Fibroblast of peridontal ligament (primary cell): Measurements from ENCODE around the gene ANKLE1.

Source experiments
- DNase-seq: peaks from one replicate; pipeline ENCODE4 v3.0.0-alpha.2; 2010; ENCODE audit errors: extremely low read depth

ANKLE1 gene

GRCh38 chr19:17305517-17306284 lies 24.0 kb downstream of the ANKLE1 start, which contains the start of gene MRPL34:
Gene MRPL34, plus strand, starts transcription at chr19:17305872. Its CDS starts 21 bp downstream, at chr19:17305893.
- peak; percentile 97 for DNase-seq

DNA sequence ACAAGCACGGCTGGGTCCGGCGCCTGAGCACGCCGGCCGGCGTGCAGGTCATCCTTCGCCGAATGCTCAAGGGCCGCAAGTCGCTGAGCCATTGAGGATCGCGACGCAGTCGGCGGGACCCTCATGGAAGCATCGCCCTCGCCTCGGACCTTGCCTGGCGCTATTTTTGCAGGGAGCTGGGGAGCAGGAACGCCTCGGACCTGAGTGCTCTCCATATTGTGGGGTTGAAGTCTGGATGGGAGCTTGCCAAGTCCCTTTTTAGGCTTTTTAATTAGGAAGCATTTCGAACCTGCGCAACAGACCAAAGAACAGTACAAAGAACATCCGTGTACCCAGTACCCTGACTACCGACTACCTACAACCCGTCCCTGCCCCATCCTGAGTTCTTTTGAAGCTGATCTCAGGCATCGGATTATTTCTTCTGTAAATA lies 24.6 kb downstream of the ANKLE1 start:
- DNase-seq: no peak

- no peak for DNase-seq
Measured at GRCh38 chr19:17307876-17308377, 26.2 kb downstream of the ANKLE1 start.

DNA sequence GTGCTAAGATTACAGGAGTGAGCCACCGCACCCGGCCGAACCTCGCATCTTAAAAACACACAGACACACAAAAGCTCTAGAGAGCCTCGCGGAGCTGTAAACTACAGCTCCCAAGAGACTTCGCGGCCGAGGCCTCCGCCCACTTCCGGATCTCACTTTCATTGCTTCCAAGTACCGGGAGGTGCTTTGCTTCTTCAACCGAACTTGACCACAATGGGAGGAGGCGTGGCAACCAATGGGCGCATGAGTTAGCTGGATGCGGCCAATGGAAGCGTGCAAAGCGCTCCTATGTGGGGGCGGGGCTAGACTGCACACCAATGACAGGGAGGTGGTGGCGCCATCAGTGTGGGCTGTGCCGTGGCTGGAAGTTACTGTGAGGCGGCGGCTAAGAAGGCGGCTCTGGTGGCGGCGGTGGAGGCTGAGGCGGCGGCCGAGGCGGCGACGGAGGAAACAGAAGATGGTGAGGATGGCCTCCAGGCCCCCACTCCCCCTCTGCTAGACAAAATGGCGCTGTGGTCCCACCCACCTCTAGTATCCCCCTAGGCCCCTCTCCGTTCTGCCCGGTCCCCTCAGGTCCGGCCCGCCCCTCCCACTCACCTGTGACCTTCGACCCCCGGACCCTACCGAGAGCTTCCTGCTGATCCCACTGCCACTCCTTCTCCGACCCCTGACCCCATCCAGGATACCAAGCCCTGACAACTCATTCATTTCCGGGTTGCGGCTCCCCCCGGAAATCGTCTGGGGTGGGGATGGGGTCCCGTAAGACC lies 27.7 kb downstream of the ANKLE1 start, which contains the start of gene DDA1:
TSS of gene DDA1 (plus strand) at position 366 of the 767 bp plus-strand sequence. CDS start at position 458, 92 bp downstream.
- DNase-seq: peak; percentile 100

DNA sequence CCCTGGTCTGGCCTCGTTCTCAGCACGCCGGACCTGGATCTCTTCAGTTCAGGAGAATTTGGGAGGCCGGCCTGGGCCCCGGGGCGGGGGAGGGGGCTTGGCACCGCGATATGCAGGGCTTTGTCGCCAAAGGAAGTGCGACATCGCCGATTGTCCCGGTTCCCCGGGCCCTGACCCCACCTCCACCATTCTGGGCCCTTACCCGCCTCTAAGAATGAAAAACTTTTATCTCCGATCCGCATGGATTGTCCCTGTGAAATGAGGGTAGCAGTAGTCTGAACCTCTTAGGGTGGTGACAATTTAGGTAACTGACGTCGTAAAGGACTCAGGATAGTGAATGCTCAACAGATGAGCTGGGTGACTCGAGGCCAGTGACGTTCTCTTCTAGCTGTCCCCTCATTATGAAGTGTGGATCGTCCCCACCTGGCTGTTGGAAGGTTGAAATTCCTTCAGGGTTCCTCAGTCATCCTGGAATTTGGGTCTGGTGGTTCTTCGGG lies 28.3 kb downstream of the ANKLE1 start:
- DNase-seq: no peak

GRCh38 chr19:17311455-17312188 lies 29.9 kb downstream of the ANKLE1 start:
- no peak for DNase-seq

GRCh38 chr19:17312189-17313113 lies 30.8 kb downstream of the ANKLE1 start:
- no peak for DNase-seq

GRCh38 chr19:17314007-17314593 lies 32.4 kb downstream of the ANKLE1 start:
- no peak for DNase-seq

DNA sequence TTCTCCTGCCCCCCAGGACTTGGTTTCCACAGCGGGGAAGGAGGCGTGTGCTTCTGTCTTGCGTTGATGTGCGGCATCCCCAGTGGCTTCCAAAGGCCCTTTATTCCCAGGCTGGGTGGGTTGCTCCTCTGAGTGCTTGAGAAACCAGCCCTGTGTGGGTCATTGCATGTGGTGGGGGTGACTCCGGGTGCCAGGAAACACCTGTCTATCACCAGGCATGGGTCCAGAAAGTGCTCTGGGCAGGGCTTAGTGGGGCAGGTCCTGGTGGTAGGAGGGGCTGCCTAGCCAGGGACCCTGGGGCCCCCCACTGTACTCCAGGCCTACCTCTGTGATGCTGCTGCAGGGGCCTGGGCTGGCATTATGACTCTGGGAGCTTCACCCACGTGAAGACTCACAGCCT lies 37.3 kb downstream of the ANKLE1 start:
- DNase-seq: no peak

DNA sequence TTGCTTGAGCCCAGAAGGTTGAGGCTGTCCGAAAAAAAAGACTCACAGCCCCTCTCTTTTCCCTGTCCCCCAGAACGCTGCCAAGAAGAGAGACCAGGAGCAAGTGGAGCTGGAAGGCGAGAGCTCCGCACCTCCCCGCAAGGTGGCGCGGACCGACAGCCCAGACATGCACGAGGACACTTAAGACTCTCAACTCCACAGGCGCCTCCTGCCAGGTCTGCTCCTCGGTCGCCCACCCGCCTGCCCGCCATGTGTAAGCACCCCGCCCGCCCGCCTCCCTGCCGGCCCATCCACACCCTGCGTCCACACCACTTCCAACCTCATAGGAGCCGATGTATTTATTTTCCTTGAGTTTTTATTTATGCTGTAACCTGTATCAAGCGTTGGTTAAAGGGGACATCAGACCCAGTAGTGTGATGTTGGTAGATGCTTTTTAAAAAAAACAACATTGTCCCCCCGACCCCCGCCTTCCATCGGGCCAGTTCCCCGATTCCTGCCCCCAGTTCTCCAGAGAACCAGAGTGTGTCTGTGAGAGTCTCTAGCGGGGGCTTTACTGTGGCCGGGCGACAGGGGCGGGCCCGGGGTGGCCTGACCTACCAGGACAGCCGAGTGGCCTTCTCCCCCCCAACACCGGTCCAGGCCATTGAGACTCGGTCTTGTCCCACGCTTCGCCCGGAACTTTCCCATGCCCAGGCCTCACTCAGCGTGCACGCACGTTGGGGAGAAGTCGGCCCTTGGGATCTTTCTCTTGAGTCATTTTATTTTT lies 38.0 kb downstream of the ANKLE1 start:
- no peak for DNase-seq

DNA sequence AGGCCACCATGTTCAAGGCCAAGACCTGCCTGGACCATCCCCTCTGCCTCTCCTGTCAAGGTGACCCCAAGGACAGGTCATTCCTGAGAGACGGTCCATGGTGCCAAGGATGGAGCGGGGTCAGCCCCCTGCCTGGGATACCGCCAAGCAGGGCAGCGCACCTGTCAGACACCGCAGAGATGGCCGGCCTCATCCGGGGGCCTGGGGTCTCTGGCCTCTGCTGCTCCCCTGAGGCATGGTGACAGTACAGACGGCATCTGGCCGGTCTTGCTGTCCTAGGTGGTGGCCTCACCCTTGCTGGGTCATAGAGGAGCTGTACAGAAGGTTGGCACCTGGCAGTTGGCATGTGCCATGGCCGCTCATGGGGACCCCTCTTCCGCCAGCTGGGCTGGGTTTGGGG lies 38.7 kb downstream of the ANKLE1 start:
- no peak for DNase-seq

- no peak for DNase-seq
Measured at GRCh38 chr19:17321655-17322489, 40.2 kb downstream of the ANKLE1 start.

- no peak for DNase-seq
Measured at GRCh38 chr19:17322854-17323253, 41.2 kb downstream of the ANKLE1 start.

GRCh38 chr19:17323300-17323963 lies 41.7 kb downstream of the ANKLE1 start:
- DNase-seq: no peak

- DNase-seq: no peak
Measured at GRCh38 chr19:17323964-17324332, 42.2 kb downstream of the ANKLE1 start.

- no peak for DNase-seq
Measured at GRCh38 chr19:17324357-17325114, 42.8 kb downstream of the ANKLE1 start.

GRCh38 chr19:17325133-17325532 lies 43.4 kb downstream of the ANKLE1 start:
- DNase-seq: no peak
